ENCODE data around the gene AFP. TPM values are rescaled to one million over a fixed set of nuclear protein-coding genes. Genes with fewer than 3 reads are reported as not detected.

Gene AFP
- total RNA-seq, 1 donor from 2014 or later = not detected

GRCh38 chr4:73417342-73417741 lies 18.7 kb upstream of the AFP start:
- Histone ChIP-seq H4K20me1 (ENCODE audit: low read depth) (no peaks in the 10 kb centered on the region), H3F3A (ENCODE audit: low read depth) (no peaks in the 10 kb centered on the region), H3K27ac (no peak overlapping the region), H2AFZ (replicated peaks) (no peak overlapping the region), H3K4me1 (no peaks in the 10 kb centered on the region), H3K4me3 (no peak overlapping the region), H3K4me2 (no peak overlapping the region), H3K79me2 (ENCODE audit: low read depth) (no peaks in the 10 kb centered on the region), H3K9ac (no peak overlapping the region), H3K36me3 (no peaks in the 10 kb centered on the region), H3K27me3 (no peaks in the 10 kb centered on the region), H3K9me3 (ENCODE audit: low read depth) (no peaks in the 10 kb centered on the region)
- Mint-ChIP-seq H3K4me1 (no peaks in the 10 kb centered on the region), H3K27me3 (ENCODE audit: insufficient read depth, low read depth) (peaks cover 3% of the 10 kb centered on the region), H3K4me3 (no peak overlapping the region), H3K9me3 (no peaks in the 10 kb centered on the region), H3K36me3 (no peaks in the 10 kb centered on the region), H3K27ac (no peak overlapping the region)
- no peak for TF ChIP-seq EZH2phosphoT487 (IDR thresholded peaks at IDR 0.05)
- TF ChIP-seq, protein P1, sequence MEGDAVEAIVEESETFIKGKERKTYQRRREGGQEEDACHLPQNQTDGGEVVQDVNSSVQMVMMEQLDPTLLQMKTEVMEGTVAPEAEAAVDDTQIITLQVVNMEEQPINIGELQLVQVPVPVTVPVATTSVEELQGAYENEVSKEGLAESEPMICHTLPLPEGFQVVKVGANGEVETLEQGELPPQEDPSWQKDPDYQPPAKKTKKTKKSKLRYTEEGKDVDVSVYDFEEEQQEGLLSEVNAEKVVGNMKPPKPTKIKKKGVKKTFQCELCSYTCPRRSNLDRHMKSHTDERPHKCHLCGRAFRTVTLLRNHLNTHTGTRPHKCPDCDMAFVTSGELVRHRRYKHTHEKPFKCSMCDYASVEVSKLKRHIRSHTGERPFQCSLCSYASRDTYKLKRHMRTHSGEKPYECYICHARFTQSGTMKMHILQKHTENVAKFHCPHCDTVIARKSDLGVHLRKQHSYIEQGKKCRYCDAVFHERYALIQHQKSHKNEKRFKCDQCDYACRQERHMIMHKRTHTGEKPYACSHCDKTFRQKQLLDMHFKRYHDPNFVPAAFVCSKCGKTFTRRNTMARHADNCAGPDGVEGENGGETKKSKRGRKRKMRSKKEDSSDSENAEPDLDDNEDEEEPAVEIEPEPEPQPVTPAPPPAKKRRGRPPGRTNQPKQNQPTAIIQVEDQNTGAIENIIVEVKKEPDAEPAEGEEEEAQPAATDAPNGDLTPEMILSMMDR (IDR thresholded peaks at IDR 0.05) = no peak
- no peak for TF ChIP-seq EZH2 (IDR thresholded peaks at IDR 0.05)
- no peak for DNase-seq (ENCODE audit: low spot score)

- Histone ChIP-seq H3K36me3 (no peaks in the 10 kb centered on the region), H3K27ac (no peak overlapping the region), H3K4me1 (no peaks in the 10 kb centered on the region), H3K4me2 (no peak overlapping the region), H3K27me3 (no peaks in the 10 kb centered on the region), H3K4me3 (no peak overlapping the region), H3K79me2 (ENCODE audit: low read depth) (no peaks in the 10 kb centered on the region), H3K9me3 (ENCODE audit: low read depth) (no peaks in the 10 kb centered on the region), H2AFZ (replicated peaks) (no peak overlapping the region), H3F3A (ENCODE audit: low read depth) (no peaks in the 10 kb centered on the region), H4K20me1 (ENCODE audit: low read depth) (no peaks in the 10 kb centered on the region), H3K9ac (no peak overlapping the region)
- no peak overlapping the region for H3K27ac Mint-ChIP-seq
- TF ChIP-seq EZH2phosphoT487 (IDR thresholded peaks at IDR 0.05) (no peak), EZH2 (IDR thresholded peaks at IDR 0.05) (no peak)
- TF ChIP-seq, protein P1 (IDR thresholded peaks at IDR 0.05) = no peak
- no peaks in the 10 kb centered on the region for H3K9me3 Mint-ChIP-seq
- no peak overlapping the region for H3K4me3 Mint-ChIP-seq
- no peaks in the 10 kb centered on the region for H3K36me3 Mint-ChIP-seq
- H3K27me3 Mint-ChIP-seq (ENCODE audit: insufficient read depth, low read depth) = peaks cover 3% of the 10 kb centered on the region
- peak; percentile 23 for DNase-seq (ENCODE audit: low spot score)
- H3K4me1 Mint-ChIP-seq = no peaks in the 10 kb centered on the region
These were observed 18.0 kb upstream of the AFP start for GRCh38 chr4:73417973-73418372.

- H3K4me3 ChIP-seq = no peak overlapping the region
- no peak overlapping the region for H3K9ac ChIP-seq
- H3K79me2 ChIP-seq (ENCODE audit: low read depth) = no peaks in the 10 kb centered on the region
- H3K27ac Mint-ChIP-seq = no peak overlapping the region
- DNase-seq (ENCODE audit: low spot score) = no peak
- no peak overlapping the region for H3K27ac ChIP-seq
- H3K4me2 ChIP-seq = no peak overlapping the region
- no peaks in the 10 kb centered on the region for H3K36me3 ChIP-seq
- TF ChIP-seq, protein P1 (IDR thresholded peaks at IDR 0.05) = no peak
- no peak for TF ChIP-seq EZH2 (IDR thresholded peaks at IDR 0.05)
- TF ChIP-seq EZH2phosphoT487 (IDR thresholded peaks at IDR 0.05) = no peak
- no peaks in the 10 kb centered on the region for H3F3A ChIP-seq (ENCODE audit: low read depth)
- no peaks in the 10 kb centered on the region for H3K4me1 ChIP-seq
- no peaks in the 10 kb centered on the region for H3K9me3 Mint-ChIP-seq
- H3K4me3 Mint-ChIP-seq = no peak overlapping the region
- H3K27me3 Mint-ChIP-seq (ENCODE audit: insufficient read depth, low read depth) = peaks cover 3% of the 10 kb centered on the region
- no peaks in the 10 kb centered on the region for H3K27me3 ChIP-seq
- H3K4me1 Mint-ChIP-seq = no peaks in the 10 kb centered on the region
- H3K9me3 ChIP-seq (ENCODE audit: low read depth) = no peaks in the 10 kb centered on the region
- no peak overlapping the region for H2AFZ ChIP-seq (replicated peaks)
- H4K20me1 ChIP-seq (ENCODE audit: low read depth) = no peaks in the 10 kb centered on the region
- H3K36me3 Mint-ChIP-seq = no peaks in the 10 kb centered on the region
These were observed 17.3 kb upstream of the AFP start for GRCh38 chr4:73418677-73419076.
